Right kidney (tissue), 1 donor: ENCODE measurements around the gene TRPM7.
"Not testable (repeated sequence)": the region's sequence is repeated elsewhere in the genome, so short reads cannot be mapped to it uniquely, and the experiment has no call there.

Experiments used
- DNase-seq: peaks from one replicate; pipeline ENCODE4 v3.0.0-alpha.2; 2016

The TRPM7 gene

GRCh38 chr15:50655555-50655954 lies 31.0 kb downstream of the TRPM7 start:
- DNase-seq, result no peak

DNA sequence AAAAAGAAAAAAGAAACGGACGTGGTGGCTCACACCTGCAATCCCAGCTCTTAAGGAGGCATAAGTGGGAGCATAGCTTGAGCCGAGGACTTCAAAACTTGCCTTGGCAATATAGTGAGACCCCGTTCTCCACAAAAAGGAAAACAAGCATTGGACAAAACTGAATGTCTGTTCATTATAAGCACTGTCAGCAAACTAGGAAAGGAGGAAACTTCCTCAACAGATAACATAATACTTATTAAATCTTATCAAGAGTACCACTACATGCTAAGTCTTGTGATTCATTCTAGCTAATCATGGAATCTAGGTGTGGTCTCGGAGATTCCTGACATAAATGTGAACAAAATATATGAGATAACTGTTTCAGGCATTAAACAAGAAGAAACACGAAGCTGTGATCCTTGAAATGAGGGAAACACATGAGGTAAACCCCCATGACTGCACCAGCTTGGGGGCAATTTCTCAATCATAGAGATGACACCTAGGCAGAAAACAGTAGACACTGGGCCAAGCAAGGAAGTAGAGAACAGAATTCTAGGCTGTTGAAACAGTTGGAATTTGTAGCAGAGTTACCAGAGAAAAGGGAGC lies 33.3 kb downstream of the TRPM7 start:
- DNase-seq, result no peak

GRCh38 chr15:50652671-50653070 lies 33.9 kb downstream of the TRPM7 start:
- no peak for DNase-seq

DNA sequence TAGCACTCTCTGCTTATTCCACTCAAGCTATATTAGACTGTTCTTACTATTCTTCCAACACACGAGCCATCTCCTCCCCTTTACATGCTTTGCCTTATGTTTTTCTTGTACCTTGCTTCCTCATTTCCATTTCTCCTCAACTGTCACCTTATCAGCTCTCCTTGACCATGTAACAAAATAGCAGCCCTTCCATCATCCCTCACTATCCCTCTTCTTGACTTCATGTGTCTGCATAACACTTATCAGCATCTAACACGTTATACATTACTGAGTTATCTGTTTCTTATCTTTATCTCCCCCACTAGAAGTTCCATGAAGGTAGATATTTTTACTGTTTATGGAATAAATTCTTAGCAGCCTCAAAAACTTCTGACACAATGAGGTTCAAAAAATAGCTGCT lies 45.3 kb downstream of the TRPM7 start:
- no peak for DNase-seq

DNA sequence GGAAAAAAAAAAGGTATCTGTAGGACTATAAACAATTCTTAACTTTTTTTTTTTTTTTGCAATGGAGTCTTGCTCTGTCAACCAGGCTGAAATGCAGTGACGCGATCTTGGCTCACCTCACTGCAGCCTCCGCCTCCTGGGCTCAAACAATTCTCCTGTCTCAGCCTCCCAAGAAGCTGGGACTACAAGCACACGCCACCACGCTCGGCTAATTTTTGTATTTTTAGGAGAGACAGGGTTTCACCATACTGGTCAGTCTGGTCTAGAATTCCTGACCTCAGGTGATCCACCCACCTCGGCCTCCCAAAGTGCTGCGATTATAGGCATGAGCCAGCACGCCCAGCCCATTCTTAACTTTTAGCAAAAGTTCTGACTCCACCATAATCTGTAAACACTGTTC lies 50.5 kb downstream of the TRPM7 start:
- DNase-seq, result no peak

- no peak for DNase-seq
These were observed 52.9 kb downstream of the TRPM7 start for GRCh38 chr15:50633653-50634052.

DNA sequence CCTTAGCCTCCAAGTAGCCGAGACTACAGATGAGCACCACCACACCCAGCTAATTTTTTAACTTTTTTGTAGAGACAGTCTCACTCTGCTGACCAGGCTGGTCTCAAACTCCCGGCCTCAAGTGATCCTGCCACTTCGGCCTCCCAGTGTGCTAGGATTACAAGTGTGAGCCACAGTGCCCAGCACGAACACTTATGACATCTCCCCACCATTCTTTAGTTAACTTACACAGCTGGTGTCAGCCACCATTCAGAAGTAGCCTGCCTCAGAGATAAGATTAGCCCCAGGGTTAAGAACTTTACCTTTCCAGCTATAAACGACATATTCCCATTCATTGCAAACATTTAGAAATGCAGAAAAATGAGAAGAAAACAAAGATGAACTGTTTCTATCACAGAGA lies 58.2 kb downstream of the TRPM7 start:
- DNase-seq, result no peak

DNA sequence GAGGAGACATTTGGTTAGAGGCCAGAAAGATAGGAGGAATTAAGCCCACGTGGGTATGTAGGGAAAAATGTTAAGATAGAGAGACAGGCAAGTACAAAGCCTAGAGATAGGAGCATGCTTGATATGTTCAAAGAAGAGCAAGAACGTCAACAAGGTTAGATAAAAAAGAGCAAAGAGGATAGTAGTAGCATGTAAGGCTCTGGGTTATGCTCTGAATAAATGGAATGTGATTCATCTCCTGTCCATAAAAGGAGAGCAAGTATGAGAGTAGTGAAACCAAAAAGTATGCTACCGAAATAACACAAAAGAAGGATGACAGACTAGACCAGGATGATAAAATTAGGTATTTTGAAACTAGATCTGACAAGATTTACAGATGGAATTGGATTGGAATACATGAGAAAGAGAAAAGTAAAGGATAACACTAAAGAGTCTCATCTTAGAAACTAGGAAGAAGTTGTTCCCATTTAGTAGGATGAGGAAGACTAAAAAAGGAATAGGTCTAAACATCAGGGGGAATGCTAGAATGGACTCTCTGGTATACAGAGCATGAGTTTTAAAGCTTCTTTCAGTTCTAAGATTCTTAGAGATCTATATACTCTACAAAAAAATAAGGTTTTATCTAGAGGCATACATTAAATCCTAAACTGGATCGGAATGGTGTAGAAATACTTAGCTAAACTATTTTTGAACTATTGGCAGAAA lies 59.1 kb downstream of the TRPM7 start:
- DNase-seq, result no peak

GRCh38 chr15:50624616-50625168 lies 61.9 kb downstream of the TRPM7 start:
- DNase-seq, result no peak

- not testable (repeated sequence) for DNase-seq
These were observed 64.1 kb downstream of the TRPM7 start for GRCh38 chr15:50622361-50622943.

DNA sequence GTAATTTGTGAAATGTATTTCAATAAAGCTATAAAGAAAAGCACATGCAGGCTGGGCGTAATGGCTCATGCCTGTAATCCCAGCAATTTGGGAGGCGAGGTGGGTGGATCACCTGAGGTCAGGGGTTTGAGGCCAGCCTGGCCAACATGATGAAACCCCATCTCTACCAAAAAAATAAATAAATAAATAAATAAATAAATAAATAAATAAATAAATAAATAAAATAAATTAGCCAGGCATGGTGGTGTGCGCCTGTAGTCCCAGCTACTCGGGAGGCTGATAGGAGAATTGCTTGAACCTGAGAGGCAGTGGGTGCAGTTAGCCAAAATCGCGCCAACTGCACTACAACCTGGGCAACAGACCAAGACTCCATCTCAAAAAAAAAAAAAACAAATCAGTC lies 69.6 kb downstream of the TRPM7 start:
- not testable (repeated sequence) for DNase-seq

DNA sequence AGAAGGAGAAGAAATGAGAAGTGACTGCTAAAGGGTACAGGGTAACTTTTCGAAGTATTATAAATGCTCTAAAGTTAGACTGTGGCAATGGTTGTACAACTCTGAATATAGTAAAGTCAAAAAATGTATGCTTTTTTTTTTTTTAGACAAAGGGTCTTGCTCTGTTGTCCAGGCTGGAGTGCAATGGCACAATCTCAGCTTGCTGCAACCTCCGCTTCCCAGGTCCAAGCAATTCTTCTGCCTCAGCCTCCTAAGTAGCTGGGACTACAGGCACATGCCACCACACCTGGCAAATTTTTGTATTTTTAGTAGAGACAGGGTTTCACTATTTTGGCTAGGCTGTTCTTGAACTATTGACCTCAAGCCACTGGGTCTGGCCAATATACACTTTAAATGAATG lies 70.0 kb downstream of the TRPM7 start:
- not testable (repeated sequence) for DNase-seq

- DNase-seq, result no peak
These were observed 73.0 kb downstream of the TRPM7 start for GRCh38 chr15:50613600-50613999.

GRCh38 chr15:50607129-50607528 lies 79.5 kb downstream of the TRPM7 start:
- DNase-seq, result no peak

DNA sequence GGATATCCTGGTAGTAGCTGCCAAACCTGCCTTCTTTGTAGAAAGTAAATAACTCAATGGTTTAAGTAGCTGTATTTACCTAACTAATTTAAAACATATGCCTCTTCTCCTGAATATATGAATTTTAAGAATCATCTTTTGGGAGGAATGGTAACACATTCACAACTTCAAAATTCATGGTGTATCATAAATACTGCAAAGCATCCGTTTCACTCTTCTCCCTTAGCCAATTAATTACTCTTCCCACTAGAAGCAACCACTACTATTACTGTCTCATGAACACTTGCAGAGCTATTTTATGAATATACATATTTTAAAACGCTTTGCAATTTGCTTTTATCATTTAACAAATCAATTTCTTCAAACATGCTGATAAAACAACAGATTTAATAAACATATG lies 81.1 kb downstream of the TRPM7 start:
- no peak for DNase-seq

GRCh38 chr15:50602028-50602427 lies 84.6 kb downstream of the TRPM7 start:
- DNase-seq, result not testable (repeated sequence)

DNA sequence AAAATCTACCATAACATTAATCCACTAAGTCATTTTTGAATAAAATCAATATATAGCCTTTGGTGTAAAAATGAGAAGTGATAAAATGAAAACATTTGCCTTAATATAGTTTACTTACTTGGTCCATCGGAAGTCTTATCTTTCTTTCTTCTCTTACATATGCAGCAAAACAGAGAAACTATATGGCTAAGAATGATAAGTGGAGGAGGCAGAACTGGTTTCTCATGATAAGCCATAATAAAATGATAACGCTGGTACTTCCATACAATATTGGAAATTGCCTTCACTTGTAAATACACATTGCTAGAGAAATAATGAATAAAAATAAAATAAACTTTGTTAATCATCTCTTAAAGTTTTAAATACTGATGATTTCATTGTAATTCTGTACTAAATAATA lies 92.3 kb downstream of the TRPM7 start:
- DNase-seq, result no peak

DNA sequence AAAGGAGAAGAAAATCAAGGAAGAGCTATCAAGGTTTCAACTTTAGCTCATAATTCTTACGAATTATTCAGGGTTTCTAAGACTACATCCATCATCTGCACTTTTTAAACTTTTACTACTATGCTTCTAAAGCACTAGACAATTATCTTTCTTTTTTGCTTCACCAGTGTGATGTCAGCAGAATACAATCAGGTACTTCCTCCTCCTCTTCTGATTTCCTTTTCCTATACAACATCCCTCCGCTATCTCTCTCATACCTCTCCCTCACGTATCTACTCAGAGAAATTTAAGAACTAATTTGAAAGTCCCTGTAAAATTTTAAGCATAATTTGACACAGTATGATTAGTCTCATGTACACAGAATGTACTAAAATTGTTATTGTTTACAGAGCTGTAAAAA lies 92.8 kb downstream of the TRPM7 start:
- DNase-seq, result no peak

GRCh38 chr15:50590288-50590687 lies 96.3 kb downstream of the TRPM7 start:
- DNase-seq, result no peak

DNA sequence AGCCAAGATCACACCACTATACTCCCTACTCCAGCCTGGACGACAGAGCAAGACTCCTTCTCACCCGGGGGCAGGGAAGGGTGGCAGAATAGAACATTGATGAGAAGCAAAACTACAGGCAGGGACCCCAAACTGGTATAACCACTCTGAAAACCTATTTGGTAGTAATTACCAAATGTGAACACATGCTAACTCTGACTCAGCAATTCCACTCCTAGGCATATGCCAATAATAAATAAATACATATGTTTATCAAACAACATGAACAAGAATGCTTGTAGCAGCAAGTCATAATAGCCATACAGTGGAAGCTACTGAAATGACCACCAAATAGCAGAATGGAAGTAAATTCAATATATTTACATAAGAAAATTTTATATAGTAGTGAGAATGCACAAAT lies 109.1 kb downstream of the TRPM7 start:
- DNase-seq, result no peak

DNA sequence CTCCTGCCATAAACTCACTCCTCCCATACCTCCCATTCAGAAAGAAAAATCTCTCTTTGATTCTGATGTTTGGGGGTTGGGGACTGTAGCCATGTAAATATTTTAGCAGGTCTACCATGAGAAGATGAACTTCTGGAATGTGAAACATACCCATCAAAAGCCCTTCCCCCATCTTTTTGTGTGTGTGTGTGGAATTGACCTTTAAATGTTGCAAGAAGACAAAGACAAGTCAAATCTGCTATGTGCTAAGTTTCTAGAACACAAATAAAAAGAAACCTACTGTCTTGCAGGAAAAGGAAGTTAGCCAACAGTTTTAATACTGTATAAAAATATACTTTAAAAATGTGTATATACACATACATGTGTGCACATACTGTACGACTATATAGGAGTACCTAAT lies 110.4 kb downstream of the TRPM7 start:
- DNase-seq, result no peak

DNA sequence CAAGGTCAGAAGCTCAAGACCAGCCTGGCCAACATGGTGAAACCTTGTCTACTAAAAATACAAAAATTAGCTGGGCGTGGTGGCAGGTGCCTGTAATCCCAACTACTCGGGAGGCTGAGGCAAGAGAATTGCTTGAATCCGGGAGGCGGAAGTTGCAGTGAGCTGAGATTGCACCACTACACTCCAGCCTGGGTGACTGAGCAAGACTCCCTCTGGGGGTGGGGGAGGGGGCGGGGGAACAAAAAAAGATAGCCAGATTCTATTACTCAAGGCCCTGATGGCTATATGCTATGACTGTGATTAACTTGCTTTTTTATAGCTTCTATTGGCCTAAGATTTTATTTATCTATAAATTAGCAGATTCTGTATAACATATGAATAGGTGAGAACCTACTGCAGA lies 112.8 kb downstream of the TRPM7 start:
- DNase-seq, result not testable (repeated sequence)

GRCh38 chr15:50563756-50564155 lies 122.8 kb downstream of the TRPM7 start:
- DNase-seq, result no peak
